ENCODE data around the gene HTD2.

Gene HTD2

DNA sequence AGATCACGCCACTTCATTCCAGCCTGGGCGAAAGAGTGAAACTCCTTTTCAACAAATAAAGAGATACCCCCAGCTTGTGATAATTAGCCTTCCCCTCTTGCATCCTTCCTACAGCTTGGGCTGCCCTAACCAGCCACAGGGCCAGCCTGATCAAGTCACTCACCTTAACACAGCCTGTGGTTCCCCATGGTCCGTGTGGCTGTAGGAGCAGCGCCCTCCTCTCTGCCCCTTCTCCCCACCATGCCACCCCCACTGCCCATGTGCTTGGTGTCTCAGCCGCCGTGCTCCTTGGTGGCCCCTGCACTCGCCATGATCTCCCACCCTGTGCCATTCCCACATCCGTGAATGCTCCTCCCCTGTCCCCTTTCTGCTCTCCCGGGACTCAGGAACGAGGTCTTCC is 13.5 kb upstream of the HTD2 start:
- DNase-seq (ENCODE audit: low spot score) = no peak

DNA sequence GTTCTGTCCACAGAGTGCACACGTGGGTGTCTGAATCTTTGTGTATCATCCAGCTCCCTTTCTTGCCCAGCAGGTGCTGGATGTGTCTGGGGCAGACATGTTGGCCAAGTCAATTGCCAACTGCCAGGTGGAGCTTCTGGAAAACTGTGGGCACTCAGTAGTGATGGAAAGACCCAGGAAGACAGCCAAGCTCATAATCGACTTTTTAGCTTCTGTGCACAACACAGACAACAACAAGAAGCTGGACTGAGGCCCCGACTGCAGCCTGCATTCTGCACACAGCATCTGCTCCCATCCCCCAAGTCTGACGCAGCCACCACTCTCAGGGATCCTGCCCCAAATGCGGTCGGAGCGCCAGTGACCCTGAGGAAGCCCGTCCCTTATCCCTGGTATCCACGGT is 12.8 kb upstream of the HTD2 start:
- DNase-seq (ENCODE audit: low spot score) = no peak

DNA sequence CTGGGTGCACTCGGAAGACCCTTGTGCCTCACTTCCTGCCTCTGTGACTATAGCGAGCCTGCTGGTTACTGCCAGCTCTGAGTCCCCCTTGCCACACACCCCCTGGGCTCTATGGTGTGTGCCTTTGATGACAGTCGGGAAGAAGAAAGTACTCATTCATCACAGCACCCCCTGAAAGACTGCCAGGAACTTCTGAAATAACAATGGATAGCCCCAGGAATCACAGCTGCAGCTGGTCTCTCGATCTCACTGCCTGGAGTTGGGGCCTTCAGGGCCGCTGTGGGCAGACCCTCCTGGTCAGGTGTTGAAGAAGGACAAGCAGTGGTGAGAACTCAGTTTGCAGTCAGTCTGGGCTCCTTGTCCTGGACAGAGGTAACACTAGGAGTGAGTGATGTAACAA is 10.1 kb upstream of the HTD2 start:
- no peak for DNase-seq (ENCODE audit: low spot score)

DNA sequence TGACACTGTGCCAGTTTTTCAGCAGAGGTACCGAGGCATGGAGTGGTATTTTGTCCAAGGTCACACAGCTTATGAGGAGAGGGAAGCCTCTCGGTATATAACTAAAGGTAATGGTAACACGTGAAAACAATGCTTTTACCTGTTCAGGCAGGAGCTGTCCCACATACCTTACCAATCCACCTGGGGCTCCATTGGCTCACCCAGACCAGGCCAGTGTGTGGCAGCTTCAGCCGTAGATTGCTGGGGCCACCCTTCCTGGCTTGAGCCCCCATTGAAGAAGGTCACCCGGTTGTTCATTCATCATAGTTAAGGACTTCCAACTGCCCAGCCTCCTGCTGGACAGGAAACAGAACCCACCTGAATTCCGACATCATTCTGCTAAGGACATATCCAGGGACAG is 9.5 kb upstream of the HTD2 start:
- no peak for DNase-seq (ENCODE audit: low spot score)

DNA sequence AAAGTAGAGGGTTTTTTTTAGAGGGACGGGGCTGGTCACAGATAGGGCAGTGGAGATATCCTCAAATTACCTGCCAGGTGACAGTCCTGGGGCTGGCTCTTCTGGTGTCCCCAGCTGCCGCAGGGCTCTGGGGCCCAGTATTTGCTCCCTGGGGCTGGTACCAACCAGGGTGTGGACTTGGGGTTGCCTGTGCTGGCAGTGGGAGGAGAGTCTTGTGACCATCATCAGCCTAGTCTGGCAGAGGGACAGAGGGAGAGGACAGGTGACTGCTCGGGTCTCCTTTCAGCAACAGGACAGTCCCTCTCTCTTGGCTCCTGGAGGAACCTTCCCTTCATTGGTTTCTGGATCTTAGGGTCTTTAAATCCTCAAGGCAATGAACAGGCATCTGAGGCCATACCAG is 8.1 kb upstream of the HTD2 start:
- DNase-seq (ENCODE audit: low spot score) = no peak

DNA sequence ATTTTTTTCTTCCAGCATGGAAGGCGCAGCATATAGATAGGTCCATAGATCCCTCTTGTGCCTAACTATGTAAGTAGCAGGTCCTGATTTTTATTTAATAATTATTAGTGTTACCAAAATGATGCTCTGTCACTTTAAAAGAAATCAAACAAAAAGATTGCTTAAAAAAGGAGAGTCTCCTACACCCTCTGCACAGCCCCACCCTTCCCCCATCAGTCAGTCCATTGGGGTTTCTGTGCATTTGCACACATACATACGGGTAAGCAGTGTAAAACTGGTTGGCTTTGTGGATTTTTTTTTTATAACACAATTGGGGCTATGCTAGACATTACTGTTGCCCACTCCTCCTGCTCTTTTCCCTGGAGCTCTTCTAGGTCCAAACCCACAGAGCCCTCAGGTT is 7.2 kb upstream of the HTD2 start:
- no peak for DNase-seq (ENCODE audit: low spot score)

DNA sequence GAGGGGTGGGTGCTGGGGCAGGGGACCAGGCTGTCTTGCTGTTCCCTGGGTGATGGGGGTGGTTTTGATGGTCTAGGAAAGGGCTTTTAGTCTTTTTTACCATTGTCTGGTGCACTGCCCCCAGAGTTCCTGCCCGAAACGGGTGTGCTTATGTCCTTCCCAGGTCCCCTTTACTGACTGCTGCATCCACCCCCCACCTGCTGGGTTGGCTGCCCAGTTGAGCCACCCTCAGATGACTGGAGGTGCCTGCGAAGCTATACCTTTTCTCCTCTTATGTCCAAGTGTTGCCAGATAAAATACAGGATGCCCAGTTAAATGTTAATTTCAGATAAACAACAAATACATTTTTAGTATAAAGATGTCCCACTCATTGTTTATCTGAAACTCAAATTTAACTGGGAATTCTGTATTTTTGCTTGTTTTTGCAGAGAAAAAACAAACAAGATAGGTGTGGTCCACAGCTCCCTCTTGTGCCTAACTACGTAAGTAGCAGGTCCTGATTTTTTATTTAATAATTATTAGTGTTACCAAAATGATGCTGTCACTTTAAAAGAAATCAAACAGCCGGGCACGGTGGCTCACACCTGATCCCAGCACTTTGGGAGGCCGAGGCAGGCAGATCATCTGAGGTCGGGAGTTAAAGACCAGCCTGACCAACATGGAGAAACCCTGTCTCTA is 6.3 kb upstream of the HTD2 start:
- DNase-seq (ENCODE audit: low spot score) = peak; percentile 20

DNA sequence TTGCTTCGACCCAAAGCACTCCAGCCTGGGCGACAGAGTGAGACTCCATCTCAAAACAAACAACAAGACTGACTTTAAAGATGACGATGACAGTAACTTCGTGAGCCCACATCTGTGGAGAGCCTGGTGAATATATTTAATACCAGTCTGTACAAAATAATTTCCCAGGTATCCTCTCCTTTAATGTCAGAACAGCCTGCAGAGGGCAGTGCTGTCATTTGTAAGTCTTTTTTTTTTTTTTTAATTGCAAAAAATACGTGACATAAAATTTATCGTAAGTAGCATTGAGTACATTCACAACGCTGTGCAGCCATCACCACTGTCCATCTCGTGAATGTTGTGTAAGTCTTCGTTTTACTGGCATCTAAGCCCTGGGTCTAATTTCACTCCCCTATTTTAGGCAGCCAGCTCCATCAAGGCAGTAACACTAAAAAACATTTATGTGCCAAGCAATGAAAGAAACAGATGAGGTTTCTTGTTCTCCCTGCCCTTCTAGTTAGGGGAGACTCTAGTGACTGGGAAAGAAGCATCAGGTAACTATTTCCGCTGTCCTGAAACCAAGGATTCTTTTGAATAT is 1.4 kb downstream of the HTD2 start:
- peak; percentile 63 for DNase-seq (ENCODE audit: low spot score)

DNA sequence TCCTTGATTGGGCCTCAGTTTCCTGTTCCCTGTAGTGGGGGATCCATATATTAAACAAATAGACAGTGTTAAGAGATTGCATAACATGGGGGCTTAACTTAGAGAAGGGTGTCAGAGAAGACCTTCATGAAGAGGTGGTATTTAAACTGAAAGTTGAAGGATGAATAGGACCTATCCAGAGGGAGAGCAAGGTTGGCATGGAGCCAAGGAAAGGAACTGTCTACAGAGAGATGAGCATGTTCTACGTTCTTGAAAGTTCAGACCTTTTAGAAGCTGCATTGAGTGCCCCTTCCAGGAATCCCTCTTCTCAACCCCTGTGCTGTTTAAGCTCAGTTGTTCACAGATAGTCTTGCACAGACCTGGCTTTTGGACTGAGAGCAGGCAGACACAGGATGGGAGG is 2.4 kb downstream of the HTD2 start:
- no peak for DNase-seq (ENCODE audit: low spot score)

DNA sequence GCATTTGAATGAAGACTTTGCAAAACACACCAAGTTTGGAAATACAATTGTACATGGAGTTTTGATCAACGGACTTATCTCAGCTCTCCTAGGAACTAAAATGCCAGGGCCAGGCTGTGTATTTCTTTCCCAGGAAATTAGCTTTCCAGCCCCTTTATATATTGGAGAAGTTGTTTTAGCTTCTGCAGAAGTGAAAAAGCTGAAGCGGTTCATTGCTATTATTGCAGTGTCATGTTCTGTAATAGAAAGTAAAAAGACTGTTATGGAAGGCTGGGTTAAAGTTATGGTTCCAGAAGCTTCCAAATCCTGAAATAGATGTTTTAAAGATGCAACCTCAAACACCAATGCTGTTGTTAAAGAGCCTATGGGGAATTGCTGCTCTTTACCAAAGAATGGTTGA is 11.5 kb downstream of the HTD2 start:
- DNase-seq (ENCODE audit: low spot score) = no peak

DNA sequence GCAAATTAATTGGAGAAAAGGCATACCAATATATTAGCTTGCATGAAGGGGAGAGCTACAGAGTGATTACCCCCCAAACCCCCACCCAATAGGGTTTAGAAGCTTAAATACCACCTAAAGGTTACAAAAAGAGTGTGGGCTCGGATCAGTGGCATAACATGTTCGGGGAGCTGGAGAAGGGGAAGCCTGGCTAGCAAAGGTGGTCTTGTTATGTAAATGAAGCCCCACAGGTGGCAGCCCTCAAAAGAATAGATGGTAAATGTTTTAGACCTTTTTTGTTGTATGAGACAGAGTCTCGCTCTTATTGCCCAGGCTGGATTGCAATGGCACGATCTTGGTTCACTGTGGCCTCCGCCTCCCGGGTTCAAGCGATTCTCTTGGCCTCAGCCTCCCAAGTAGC is 15.5 kb downstream of the HTD2 start:
- DNase-seq (ENCODE audit: low spot score) = no peak

DNA sequence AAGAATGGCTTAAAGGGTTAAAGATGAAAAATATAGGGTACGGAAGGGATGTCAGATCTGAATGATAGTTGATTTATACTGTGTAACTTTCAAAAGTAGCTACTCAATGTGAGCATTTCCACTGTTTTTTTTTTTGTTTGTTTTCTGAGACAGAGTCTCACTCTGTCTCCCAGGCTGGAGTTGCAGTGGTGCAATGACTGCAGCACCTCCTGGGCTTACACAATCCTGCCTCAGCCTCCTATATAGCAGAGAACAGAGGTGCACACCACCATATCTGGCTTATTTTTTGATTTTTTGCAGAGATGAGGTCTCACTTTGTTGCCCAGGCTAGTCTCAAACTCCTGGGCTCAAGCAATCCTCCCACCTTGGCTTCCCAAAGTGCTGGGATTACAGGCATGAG is 16.5 kb downstream of the HTD2 start:
- DNase-seq (ENCODE audit: low spot score) = no peak

DNA sequence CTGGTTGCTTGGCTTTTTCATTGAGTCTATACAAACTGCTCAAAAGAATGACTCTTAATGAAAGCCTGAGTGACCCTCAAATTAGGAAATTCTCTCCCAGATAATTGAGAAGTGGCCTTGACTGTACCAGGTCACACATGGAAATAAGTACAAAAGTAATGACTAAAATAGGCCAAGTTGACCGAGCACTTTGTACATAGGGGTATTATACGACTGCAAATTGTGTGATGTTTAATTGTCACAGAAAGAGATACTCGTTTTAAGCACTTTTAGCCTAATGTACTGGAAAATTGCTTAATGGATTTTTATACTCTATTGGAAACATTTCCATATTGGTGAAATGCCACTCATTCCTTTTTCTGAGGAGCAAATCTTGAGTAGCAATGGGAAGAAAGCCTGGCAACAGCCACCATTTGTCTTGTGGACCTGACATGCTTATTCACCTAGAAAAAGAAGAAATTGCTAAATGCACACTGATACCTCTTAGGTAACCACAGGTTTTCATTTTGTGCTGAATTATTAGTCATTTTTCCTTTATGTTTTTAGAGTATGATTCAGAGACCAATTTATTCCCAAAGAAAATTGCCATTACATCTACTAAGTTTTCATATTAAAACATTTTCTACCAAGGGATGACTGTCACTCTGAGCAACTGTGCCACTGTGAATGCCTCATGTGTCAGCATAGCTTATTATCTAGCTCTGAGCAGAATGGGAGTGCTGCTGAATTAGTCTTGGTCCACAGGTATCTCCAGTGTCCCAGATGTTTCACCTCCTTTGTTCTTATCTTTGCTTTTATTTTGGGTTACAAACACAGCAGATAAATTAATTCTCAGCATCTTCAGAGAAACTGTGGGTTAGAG is 17.4 kb downstream of the HTD2 start:
- DNase-seq (ENCODE audit: low spot score) = no peak

DNA sequence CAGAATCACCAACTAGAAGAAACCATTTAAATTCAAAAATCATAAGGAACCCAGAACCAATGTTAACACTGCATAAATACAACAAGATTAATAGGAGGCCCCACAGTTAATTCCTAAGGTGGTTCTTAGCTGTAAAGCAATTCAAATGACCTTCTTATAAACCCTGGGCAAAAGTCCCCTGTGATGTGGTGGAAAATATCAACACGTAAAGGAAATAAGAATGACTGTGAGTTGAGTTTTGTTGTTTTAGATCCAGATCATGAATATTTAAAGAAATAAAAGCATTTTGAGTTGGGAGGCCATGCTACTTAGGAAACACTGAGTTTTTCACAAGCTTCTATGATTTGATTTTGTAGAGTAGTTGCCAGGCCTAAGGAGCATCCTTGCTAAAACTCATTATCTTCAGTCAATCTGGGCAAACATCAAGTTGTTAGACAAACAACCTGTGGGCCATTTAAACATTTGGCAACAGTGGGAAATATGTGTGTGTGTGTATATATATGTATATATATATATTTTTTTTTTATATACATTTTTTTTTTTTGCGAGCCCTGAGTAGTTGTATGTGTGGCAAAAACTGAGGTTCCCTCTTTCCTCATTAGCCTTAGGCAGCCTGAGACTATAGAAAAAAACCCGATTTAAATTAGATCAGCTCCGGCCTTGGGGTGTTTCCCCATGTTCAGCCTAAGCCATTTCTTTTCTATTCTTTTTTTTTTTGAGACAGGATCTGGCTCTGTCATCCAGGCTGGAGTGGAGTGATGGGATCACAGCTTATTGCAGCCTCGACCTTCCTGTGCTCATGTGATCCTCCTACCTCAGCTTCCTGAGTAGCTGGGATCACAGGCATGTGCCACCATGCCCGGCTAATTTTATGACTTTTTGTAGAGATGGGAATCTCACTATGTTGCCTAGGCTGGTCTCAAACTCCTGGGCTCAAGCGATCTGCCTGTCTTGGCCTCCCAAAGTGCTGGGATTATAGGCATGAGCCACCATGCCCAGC is 18.4 kb downstream of the HTD2 start:
- no peak for DNase-seq (ENCODE audit: low spot score)

DNA sequence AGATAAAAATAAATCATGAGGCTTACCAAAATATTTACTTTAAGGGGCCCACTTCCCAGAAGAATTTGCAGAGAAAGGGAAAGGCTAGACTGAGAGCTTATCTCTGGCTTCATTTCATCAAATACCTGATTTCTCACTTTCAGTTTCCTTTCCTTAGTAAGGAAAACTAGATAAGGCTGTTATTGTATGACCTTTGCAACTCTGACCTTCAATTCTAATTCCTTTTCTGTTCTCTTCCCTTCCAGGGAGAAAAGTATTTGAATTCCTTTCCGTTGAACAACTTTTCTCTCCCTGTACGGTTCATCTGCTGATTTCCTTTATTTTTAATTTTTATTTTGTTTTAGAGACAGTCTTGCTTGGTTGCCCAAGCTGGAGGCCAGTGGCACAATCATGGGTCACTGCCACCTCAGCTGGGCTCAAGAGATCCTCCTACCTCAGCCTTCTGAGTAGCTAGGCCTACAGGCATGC is 19.2 kb downstream of the HTD2 start:
- DNase-seq (ENCODE audit: low spot score) = no peak

DNA sequence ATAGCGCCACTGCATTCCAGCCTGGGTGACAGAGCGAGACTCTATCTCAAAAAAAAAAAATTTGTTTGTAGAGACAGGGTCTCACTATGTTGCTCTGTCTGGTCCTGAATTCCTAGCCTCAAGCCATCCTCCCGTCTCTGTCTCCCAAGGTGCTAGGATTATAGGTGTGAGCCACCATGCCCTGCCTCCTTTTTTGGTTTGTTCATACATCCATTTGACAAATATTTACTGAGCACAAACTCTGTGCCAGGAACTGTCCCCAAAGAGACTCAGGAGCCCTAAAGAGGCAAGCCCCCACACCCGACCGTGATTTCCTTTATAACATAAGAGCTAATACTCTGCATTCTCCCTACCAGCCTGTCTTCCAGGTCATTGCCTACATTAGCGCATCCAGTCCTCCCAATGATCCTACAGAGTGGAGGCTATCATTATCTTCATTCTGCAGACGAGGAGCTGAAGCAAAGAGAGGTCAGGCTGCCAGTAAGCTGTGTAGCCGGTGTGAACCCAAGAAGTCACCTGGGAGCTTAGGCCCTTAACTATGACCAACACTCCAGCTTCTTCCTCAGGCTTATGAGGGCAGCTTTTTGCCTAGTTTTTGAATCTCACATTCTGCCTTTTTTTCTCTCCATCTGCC is 20.1 kb downstream of the HTD2 start:
- DNase-seq (ENCODE audit: low spot score) = no peak

DNA sequence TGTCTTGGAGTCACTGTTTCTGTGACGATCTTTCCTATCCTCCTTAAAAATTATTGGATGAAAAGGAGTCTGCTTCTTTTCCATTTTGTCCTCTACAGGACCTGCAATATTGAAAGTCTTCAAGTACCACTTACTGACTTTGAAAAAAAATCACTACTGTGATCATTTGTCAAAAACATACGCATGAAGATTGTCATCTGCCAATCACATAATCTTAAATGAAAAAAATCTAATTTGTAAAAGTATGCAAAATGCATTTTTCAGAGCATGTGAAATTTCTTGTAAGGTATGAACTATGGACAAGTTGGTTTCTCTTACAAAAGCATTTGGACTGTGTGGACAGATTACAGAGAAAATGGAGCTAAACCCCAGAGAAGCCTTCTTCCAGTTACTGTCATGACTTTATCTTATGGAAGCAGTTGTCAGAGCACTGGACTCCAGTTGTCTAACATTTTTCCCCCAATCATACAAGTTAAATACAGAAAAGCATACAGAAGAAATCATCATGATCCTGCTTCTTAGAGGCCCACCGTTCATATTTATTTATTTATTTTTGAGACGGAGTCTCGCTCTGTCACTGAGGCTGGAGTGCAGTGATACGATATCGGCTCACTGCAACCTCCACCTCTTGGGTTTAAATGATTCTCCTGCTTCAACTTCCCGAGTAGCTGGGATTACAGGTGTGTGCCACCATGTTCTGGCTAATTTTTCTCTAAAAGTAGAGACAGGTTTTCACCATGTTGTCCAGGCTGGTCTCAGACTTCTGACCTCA is 23.0 kb downstream of the HTD2 start:
- no peak for DNase-seq (ENCODE audit: low spot score)

DNA sequence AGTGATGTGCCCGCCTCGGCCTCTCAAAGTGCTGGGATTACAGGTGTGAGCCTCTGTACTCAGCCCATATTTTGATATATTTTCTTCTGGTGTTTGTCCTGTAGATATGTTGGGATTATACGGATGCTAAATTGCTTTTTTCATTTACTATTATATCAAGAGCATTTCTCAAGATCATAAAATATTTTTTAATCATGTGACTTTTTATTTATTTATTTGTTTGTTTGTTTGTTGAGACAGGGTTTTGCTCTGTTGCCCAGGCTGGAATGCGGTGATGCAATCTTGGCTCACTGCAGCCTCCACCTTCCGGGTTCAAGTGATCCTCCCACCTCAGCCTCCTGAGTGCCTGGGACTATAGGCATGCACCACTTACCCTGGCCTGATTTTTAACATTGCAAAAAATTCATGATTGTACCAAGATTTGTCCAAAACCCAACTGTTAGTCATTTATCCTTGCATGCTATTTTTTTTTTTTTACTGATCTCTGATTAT is 23.6 kb downstream of the HTD2 start:
- DNase-seq (ENCODE audit: low spot score) = no peak

DNA sequence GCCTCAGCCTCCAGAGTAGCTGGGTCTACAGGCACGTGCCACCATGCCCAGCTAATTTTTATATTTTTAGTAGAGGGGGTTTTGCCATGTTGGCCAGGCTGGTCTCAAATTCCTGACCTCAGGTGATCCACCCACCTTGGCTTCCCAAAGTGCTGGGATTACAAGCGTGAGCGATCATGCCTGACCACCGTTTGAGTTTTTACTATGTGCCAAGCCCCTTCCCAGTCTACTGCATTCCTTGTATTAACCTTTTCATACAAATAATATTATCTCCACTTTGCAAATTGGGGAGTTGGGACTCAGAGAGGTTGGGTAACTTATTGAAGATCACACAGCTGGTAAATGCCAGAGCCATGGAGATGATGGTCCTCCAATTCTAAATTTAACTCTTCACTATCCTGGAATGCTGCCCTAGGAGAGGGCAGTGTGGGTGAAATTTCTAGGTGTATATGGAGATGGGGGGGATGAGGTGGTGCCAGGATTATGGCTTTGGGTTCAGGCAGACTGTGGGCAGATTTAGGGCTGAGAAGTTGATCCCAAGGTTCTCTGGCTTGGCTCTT is 25.4 kb downstream of the HTD2 start:
- no peak for DNase-seq (ENCODE audit: low spot score)

DNA sequence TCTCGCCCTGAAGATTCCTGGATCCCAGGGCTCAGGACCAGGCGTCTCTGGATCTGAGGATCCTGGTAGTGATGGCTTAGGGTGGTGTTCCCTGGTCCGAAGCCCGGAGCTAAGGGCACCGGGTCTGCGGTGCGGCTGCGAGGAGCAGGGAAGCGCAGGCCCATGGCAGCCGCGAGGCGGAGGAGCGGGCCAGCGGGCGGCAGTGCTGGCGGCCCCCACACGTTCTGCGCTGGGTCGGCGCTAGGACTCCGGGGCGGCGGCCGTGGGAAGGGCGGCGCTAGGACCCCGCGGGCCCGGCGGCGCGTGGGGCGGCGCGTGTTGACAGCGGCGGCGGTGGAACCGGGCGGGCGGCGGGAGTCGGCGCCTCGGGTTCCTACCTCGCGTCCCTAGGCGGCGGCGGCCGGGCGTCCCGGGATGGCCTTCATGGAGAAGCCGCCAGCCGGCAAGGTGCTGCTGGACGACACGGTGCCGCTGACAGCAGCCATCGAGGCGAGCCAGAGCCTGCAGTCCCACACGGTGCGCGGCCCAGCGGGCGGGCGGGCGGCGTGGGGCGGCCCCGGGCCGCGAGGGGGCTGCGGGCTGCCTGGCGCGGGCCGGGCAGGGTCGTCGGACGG is 26.4 kb downstream of the HTD2 start, which contains the start of gene PXK:
Gene PXK (plus strand): TSS at position 318 of the 614 bp plus-strand sequence. CDS start 97 bp downstream, at position 415.
- peak; percentile 80 for DNase-seq (ENCODE audit: low spot score)
